K562 (cell line): Measurements from ENCODE around the gene CRADD. TPM values are rescaled to one million over a fixed set of nuclear protein-coding genes. Genes with fewer than 3 reads are reported as not detected.
A peak's percentile ranks its signal among the peaks of the same experiment; 100 is the strongest.

ENCODE experiments used
- BCLAF1 ChIP-seq, 2 experiments: fragments of 450-650 bp in 1 of 2; IDR thresholded peaks; 2 replicates each; pipeline ENCODE4 v1.6.1; 2011 to 2017; ENCODE audit warnings: low read depth in 2 of 2, antibody characterized with exemption in 1 of 2, borderline replicate concordance in 1 of 2, low read length in 1 of 2, mild to moderate bottlenecking in 1 of 2, mixed read lengths in 1 of 2; ENCODE audit not compliant: control insufficient read depth in 1 of 2
- BMI1 ChIP-seq: fragments of 150-350 bp; IDR thresholded peaks from 2 replicates; pipeline ENCODE4 v1.6.1; 2014; ENCODE audit warnings: low read length
- HMBOX1 ChIP-seq: sonication (generic); IDR thresholded peaks from 2 replicates; pipeline ENCODE4 v1.6.1; 2016
- KDM1A ChIP-seq, 2 experiments: fragments of 450-650 bp; IDR thresholded peaks; 2 replicates each; pipeline ENCODE4 v1.6.1; 2016; ENCODE audit warnings: mild to moderate bottlenecking in 2 of 2
- MLLT1 ChIP-seq, 2 experiments: fragments of 450-650 bp; IDR thresholded peaks; 2 replicates each; pipeline ENCODE4 v1.6.1; 2016
- MTA2 ChIP-seq: fragments of 450-650 bp; IDR thresholded peaks from 2 replicates; pipeline ENCODE4 v1.6.1; 2016; ENCODE audit warnings: low read depth
- MYC ChIP-seq, 2 experiments: fragments of 250-450 bp in 1 of 2; sonication (Bioruptor Pico) in 1 of 2; IDR thresholded peaks; 2 replicates each; pipeline versions ENCODE4 v1.5.1 to v1.6.1; 2012 to 2021; ENCODE audit warnings: low read depth in 2 of 2, borderline replicate concordance in 1 of 2, improper control_type of control experiment in 1 of 2, low read length in 1 of 2, mild to moderate bottlenecking in 1 of 2, moderate library complexity in 1 of 2
- NONO ChIP-seq, 2 experiments: fragments of 200-400 bp in 1 of 2; fragments of 450-650 bp in 1 of 2; formaldehyde crosslinking in 1 of 2; IDR thresholded peaks; 2 replicates each; pipeline ENCODE4 v1.6.1; 2017; ENCODE audit warnings: low read depth in 2 of 2, mild to moderate bottlenecking in 2 of 2, moderate library complexity in 2 of 2, low read length in 1 of 2
- POLR2B ChIP-seq: fragments of 450-650 bp; IDR thresholded peaks from 2 replicates; pipeline ENCODE4 v1.6.1; 2018; ENCODE audit warnings: low read depth; ENCODE audit not compliant: partially characterized antibody
- POLR2H ChIP-seq: IDR thresholded peaks from 2 replicates; pipeline ENCODE4 v1.6.1; 2016; ENCODE audit warnings: missing genetic modification characterization, low read depth, mild to moderate bottlenecking, control low read depth, missing compliant biosample characterization, moderate library complexity
- SMARCB1 ChIP-seq: IDR thresholded peaks from 2 replicates; pipeline ENCODE4 v1.6.1; 2011; ENCODE audit warnings: improper control_type of control experiment, low read depth; ENCODE audit not compliant: insufficient read length
- TAL1 ChIP-seq: fragments of 450-650 bp; IDR thresholded peaks from 2 replicates; pipeline ENCODE4 v1.6.1; 2016; ENCODE audit warnings: mild to moderate bottlenecking
- TBP ChIP-seq: optimal IDR thresholded peaks from 2 replicates; pipeline ENCODE3; 2011; ENCODE audit warnings: low read depth, low read length, improper control_type of control experiment
- TCF7 ChIP-seq: sonication (generic); IDR thresholded peaks from 2 replicates; pipeline ENCODE4 v1.6.1; 2016; ENCODE audit warnings: antibody characterized with exemption, borderline replicate concordance
- THRA ChIP-seq: fragments of 450-650 bp; IDR thresholded peaks from 2 replicates; pipeline ENCODE4 v1.6.1; 2017; ENCODE audit warnings: mild to moderate bottlenecking, moderate library complexity
- ZBED1 ChIP-seq: IDR thresholded peaks from 2 replicates; pipeline ENCODE4 v1.6.1; 2014
- ZNF140 ChIP-seq: fragments of 250-450 bp; sonication (Bioruptor Pico); IDR thresholded peaks from 2 replicates; pipeline ENCODE4 v1.8.0; 2021; ENCODE audit warnings: moderate library complexity, mild to moderate bottlenecking, inconsistent platforms
- ZNF212 ChIP-seq: fragments of 450-650 bp; formaldehyde crosslinking; IDR thresholded peaks from 2 replicates; pipeline ENCODE4 v1.4.0; 2020; ENCODE audit warnings: mild to moderate bottlenecking
- ZNF551 ChIP-seq: fragments of 250-450 bp; sonication (Bioruptor Pico); IDR thresholded peaks from 2 replicates; pipeline ENCODE4 v1.5.0; 2021; ENCODE audit warnings: mild to moderate bottlenecking, moderate library complexity
- polyA plus RNA-seq, 8 experiments: library from polyadenylated mRNA; depleted of rRNA in 4 of 8; stranded (reverse) in 5 of 8; unstranded in 3 of 8; fragments of >200 nt; fragmentation: Nextera tagmentation in 2 of 8; fragmentation: Illumina TruSeq in 1 of 8; extraction: Ambion mirVana in 2 of 8; extraction: Trizol in 1 of 8; gene quantifications; 2 replicates each; pipeline versions ENCODE4 v1.2.1 to v1.2.3, GENCODE V29; 2011 to 2014; ENCODE audit warnings: inconsistent platforms in 1 of 8, missing spikeins in 1 of 8
- total RNA-seq, 7 experiments: library from RNA; depleted of rRNA in 6 of 7; stranded (reverse); fragments of >200 nt in 6 of 7; fragmentation: Illumina TruSeq in 2 of 7; extraction: Trizol in 2 of 7; gene quantifications; 2 replicates each; pipeline versions ENCODE4 v1.2.1 to v1.2.3, GENCODE V29; 2011 to 2021; ENCODE audit warnings: low replicate concordance in 1 of 7

CRADD gene
- total and polyA plus RNA-seq, 9 of the 15 experiments (the other 6 are each of a cell fraction or from before 2014, with no cell fraction given), result 20.5 to 41.1 (median 25.9) TPM

- TF ChIP-seq MYC (IDR thresholded peaks at IDR 0.05; ENCODE audit: low read depth, low read length), result peak; percentile 94
- 0 out of 2 replicates have a peak, but pooled peaks have one; percentile 36 for TF ChIP-seq MYC (CRISPR knock-in tag; IDR thresholded peaks at IDR 0.05; ENCODE audit: borderline replicate concordance, low read depth)
- no peak for TF ChIP-seq THRA
- TF ChIP-seq TAL1, result peak; percentile 66
- TF ChIP-seq MTA2, result peak; percentile 46
- TF ChIP-seq BCLAF1 (IDR thresholded peaks at IDR 0.05; ENCODE audit: borderline replicate concordance in 1 of 2, control insufficient read depth in 1 of 2, low read depth in 2 of 2, low read length in 1 of 2), result no peak
- TF ChIP-seq HMBOX1, result no peak
- no peak for TF ChIP-seq BMI1
- TF ChIP-seq TBP, result peak; percentile 17
- TF ChIP-seq POLR2B, result no peak
- no peak for TF ChIP-seq ZBED1
- TF ChIP-seq ZNF212 (CRISPR knock-in tag), result no peak
- TF ChIP-seq NONO (IDR thresholded peaks at IDR 0.05; ENCODE audit: low read depth in 2 of 2, low read length in 1 of 2), result no peak
- no peak for TF ChIP-seq ZNF140 (CRISPR knock-in tag)
- TF ChIP-seq SMARCB1, result no peak
- TF ChIP-seq POLR2H (tag), result no peak
- no peak for TF ChIP-seq TCF7
- TF ChIP-seq ZNF551 (CRISPR knock-in tag), result no peak
- no peak for TF ChIP-seq MLLT1 (IDR thresholded peaks at IDR 0.05)
- peak; percentile 69 to 73 for TF ChIP-seq KDM1A (IDR thresholded peaks at IDR 0.05)
Observed at GRCh38 chr12:93784339-93785086, 107.3 kb downstream of the CRADD start (continued).
